GM19193 (cell line): ENCODE measurements around the gene ERMARD.

Experiments used
- POLR2A ChIP-seq: IDR thresholded peaks from 4 replicates; pipeline ENCODE4 v1.6.1; 2011; ENCODE audit not compliant: insufficient read depth, insufficient read length; ENCODE audit errors: extremely low read depth

The ERMARD gene

DNA sequence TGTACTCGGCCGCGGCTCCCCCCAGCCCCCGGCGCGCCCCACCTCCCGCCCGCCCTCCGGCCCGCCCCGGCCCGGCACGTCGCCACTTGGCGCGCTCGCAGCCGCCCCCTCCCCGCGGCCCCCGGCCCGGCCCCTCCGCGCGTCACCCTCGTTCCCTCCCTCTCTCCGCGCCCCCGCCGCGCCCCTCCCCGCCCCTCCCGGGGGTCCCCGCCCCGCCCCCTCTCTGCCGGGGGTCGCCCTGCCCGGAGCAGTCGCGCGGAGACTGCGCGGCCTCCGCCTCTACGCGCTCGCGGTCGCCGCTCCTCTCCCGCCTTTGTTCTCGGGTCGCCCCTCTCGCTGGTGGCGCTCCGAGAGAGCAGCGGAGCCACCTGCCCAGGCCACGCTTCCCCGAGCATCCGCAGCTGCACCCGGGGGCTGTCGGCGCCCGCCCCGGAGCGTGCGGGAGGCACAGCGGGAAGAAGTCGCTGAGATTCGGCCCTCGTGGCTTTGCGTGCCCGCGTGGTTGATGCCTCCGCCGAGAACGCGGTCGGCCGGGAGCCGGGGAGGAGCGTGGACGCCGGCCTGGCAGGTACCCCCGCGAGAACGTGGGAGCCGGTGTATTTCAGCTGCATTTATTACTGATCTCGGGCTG is 26.8 kb upstream of the ERMARD start, which contains the start of gene PHF10:
Gene PHF10 (minus strand): TSS at position 7 of the 631 bp plus-strand sequence. CDS start 569 bp downstream, outside the sequence.
- TF ChIP-seq POLR2A, result peak; percentile 39

DNA sequence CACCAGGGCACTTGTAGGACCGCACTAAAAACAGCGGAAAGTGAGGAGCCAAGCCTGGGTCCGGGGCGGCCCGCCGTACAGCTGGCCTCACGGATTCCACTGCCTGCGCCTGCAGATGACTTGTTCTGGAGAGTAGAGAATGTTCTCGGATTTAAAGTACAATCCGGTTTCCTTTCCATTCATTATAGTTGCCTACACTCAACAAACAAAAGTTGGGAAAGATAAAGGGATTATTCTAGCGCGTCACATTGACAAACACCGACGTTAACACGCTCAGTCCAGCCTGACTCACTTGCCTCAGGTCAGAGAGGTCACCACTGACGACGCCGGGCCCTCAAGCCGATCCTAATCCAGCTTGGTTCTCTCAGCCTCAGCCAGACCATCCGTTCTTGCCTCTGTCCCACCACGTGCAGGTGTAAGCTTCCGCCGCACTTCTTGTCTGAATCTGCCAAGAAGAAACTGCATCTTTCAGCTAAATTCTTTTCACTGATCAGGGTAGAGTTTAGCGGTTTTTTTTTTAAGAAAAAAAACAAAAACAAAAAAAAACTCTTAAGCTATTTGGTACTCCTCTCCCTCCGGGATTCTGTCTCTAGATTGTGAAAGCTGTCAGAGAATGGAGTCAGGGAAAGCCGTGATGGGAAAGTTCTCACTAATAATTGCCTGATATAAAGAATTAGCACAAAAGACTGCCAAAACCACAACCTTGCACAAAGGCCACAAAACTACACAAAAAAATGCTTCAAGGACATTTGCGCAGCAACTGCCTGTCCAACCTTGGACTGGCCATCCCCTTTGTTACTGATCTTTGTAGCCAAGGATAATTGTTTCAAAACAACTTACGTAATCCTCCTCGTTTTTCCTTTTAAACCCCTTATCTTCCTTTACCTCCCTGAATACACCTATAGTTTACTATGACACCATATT is 26.0 kb upstream of the ERMARD start:
- TF ChIP-seq POLR2A, result no peak

DNA sequence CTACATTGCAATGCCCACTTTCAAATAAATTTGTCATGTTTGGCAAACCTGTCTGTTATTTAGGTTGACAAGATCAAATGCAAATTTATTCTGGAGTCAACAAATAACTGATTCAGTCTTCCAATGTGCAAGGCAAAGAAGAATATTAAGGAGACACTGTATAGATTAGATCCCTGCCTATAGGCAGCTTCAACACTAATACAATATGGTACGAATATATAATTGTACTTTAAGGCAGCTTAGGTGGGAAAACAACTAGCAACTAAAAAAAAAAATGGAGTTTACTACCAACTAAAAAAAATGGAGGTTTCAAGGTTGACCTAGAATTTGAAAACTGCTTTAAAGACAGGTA is 25.4 kb upstream of the ERMARD start:
- TF ChIP-seq POLR2A, result no peak

DNA sequence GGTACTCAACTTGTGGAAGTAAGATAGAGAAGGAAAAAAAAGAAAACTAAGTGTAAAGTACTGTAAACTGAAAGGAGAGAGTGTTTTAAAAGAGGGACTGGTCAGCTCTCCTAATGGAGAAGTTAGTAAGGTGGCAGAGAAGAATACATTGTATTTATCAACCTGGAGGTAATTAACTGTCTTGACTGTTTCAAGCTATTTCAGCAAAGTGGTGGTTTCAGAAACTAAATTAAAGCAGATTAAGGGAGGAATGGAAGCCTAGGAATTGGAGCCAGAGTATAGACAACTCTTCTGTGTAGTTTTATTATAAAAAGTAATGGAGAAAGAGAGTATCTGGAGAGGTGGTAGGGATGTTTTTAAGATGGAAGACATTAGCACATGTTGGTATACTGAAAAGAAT is 24.5 kb upstream of the ERMARD start:
- TF ChIP-seq POLR2A, result no peak

GRCh38 chr6:169729961-169730360 is 21.5 kb upstream of the ERMARD start:
- no peak for TF ChIP-seq POLR2A

- no peak for TF ChIP-seq POLR2A
Measured at GRCh38 chr6:169738204-169738975, 13.0 kb upstream of the ERMARD start.

DNA sequence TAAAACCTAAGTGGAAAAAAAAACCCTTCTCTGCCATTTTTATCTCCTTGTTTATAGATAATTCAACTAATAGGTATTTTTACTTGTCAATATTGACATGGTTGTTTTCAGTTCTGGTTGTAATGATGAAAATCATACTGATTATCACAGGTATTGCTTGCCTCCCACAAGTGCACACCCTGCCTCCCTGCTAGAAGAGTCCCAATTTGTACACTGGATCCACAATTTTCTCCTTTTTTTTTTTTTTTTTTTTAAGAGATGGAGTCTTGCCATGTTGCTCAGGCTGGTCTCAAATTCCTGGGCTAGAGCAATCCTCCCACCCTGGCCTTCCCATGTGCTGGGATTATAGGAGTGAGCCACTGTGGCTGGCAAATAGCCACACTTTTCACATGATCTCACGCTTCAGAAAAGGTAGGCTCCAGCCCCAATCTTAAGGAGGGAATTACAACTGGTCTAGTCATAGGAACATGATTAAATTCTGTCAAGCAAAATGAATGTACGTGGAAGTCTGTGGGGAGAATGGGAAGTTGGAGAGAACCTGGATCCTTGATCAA is 12.4 kb upstream of the ERMARD start:
- no peak for TF ChIP-seq POLR2A

DNA sequence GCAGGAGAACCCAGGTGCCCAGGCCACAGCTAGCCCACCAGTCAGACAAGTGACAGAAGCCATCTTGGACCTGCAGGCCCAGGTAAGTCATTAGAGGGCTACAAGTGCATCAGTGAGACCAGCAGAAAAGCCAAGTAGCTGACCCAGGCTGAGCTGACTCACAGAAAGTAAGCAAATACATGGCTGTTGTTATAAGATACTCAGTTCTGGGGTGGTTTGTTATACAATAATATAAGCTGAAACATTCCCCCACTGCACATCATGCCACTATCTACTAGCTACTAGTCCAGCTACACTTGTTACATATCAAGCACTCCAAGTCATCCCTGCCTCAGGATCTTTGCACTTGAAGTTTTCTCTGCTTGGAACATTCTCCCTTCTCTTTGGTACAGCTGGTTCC is 10.1 kb upstream of the ERMARD start:
- no peak for TF ChIP-seq POLR2A

DNA sequence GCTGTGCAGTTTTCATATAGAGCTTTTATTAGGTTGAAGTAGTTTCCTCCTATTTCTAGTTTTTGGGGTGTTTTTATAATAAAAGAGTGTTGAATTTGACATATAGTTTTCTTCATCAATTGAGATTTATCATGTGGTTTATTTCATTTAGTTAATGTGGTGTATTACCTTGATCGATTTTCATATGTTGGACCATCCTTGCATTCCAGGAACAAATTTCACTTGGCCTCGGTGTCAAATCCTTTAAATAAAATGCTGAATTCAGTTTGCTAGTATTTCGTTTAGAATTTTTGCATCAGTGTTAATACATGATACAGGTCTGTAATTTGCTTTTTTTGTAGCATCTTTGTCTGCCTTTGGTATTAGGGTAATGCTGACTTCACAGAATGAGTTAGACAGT is 6.0 kb upstream of the ERMARD start:
- TF ChIP-seq POLR2A, result no peak

- no peak for TF ChIP-seq POLR2A
Measured at GRCh38 chr6:169746556-169746955, 4.9 kb upstream of the ERMARD start.

DNA sequence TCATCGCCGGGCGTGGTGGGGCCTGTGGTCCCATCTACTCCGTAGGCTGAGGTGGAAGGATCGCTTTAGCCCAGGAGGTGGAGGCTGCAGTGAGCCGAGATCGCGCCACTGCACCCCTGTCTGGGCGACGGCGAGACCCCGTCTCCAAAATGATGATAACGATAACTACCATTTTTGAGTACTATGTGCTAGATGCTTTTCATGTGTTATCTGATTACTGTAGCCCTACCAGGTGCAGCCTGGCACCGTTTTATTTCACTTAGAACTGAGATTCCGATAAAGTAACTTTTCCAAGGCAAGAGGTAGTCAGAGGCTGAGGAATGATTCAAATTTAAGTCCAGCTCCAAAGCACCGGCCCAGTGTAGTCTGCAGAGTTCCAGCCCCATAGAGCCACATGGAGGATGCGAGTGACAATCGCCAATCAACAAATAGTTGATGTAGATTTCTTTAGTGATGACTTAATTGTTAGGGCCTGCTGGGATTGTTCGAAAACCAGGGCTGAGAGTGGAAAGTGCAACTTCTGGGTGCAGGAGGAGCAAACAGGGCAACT is 727 bp downstream of the ERMARD start:
- TF ChIP-seq POLR2A, result no peak

DNA sequence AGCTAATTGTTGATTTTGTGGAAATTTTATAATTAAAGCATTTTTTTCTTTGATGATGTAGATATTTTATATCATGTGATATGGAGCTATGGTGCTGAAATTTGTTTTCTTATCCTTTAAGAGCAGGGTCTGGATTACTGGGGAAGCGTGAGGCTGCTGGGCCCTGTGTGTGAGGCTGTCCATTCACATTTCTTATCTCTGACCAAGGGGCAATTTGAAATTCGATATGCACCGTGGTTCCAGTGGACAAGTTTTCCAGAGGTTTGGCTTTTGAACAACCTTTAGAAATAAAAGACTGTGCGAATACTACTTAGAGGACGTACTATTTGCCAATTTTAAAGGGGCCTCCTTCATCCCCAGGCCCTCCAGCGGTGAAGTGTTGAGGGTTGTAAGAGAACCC is 3.7 kb downstream of the ERMARD start:
- no peak for TF ChIP-seq POLR2A

DNA sequence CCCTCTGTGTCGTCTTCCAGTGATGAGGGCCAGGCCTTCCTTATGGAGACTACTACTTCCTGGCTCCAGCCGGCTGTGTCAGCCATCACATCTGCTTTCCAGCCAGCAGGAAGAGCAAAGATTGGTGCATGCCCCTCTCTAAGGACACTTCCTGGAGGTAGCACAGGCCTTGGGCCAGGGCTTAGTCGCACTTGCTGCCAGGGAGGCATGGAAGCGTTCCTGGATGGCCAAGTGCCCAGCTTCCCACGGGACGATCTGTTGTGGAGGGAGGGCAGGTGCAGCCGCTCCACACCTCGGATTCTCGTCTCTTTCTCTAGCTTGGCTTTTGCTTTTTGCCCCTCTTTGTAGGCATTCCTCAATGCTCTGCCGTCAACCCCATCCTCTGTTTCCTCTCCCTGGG is 11.9 kb downstream of the ERMARD start:
- no peak for TF ChIP-seq POLR2A

- no peak for TF ChIP-seq POLR2A
Measured at GRCh38 chr6:169763881-169764280, 12.5 kb downstream of the ERMARD start.

GRCh38 chr6:169766232-169766631 is 14.8 kb downstream of the ERMARD start:
- no peak for TF ChIP-seq POLR2A
